NCI-H526 (cell line): ENCODE measurements around the gene MAPK9.
"Not testable (repeated sequence)": the region's sequence is repeated elsewhere in the genome, so short reads cannot be mapped to it uniquely, and the experiment has no call there.

Source experiments
- DNase-seq, 2 experiments: peaks; one replicate each; lab custom pipeline; 2025; lab: John Stamatoyannopoulos, UW

The MAPK9 gene

DNA sequence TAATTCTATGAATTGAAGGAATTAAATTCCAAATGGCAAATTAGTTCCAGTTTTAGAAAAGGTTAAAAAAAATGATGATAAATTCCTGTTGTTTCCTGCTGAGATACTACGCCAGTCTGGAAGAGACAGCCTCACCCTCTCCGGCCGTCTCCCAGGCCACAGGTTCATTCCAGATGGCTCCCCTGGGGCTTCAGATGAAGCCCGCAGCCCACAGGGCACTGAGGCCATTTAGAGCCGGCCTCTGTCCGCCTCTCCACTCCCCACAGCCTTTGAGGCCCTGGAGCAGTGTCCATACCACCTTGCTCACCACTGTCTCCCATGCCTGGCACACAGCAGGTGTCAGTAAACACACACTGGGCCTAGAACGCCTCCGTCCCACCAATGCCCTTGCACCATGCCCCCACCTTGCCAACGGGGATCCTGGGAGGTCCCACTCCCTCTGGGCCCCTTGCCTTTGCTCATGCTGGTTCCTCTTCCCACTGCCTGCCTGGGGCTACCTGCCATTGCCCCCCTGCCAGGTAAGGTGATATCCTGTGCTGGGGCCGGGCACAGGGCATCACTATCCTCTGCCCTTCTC, 35.2 kb upstream of the MAPK9 start:
- DNase-seq = no peak

DNA sequence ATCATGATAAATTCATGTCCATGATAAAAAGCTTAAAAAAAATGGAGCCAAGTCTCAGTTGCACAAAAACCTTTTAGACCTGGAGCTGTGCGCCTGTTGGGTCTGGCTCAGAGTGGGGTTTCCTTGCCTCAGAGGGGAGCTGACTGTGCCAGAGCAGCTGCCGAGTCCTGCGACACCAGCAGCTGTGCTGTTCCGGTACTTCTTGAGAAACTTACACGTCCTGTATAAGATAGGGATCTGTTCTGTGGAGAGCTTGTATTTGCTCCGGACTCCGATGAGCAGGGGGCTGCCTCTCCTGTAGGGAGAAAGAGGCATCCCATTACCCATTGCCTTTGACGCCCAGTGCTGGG, 32.7 kb upstream of the MAPK9 start:
- DNase-seq = no peak

DNA sequence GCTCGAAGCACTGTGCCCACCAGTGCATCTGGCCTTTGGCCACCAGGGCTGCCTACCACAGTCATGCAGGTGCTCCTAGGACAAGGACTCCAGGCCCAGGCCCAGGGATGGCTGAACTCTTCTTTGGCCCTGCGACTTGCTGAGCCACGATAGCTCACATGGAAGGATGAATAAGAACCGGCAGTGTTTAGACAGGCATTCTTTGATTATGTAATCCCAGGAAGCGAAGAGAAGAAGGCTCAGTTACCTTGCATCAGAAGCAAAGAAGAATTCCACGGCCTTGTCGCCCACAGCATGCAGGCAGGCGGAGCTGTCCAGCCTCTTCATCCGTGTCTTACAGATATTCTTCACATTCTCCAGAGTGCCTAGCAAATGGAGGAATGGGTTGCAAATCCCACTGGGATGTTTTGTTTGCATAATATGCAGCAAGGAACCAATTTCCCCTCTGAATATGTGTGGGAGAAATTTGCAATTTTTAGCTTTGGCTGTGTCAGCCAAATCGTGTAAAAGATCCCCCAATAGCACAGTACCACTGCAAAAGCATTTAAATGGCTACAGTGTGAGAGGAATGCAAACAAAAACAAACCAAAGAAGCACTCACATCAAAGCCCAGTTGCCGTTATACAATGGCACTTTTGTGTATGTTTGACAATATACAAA, 32.2 kb upstream of the MAPK9 start:
- DNase-seq = no peak

DNA sequence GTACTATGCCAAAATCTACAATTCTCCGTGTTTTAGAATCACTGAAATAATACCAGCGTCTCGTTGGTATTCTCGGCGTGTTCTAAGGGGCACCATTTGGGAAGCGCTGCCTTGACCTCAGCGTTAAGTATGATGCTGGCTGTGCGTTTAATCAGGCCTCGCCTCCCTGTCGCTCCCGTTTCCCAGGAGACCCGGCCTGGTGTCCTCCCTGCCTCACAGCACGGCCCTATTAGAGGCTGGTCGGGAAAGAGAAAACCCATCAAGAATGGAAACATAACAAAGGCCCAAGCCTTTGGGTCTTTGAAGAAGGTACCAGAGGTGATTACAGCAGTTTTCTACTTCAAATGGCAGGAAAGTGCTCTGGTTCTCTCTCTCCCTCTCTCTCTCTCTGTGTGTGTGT, 31.3 kb upstream of the MAPK9 start:
- DNase-seq = no peak

DNA sequence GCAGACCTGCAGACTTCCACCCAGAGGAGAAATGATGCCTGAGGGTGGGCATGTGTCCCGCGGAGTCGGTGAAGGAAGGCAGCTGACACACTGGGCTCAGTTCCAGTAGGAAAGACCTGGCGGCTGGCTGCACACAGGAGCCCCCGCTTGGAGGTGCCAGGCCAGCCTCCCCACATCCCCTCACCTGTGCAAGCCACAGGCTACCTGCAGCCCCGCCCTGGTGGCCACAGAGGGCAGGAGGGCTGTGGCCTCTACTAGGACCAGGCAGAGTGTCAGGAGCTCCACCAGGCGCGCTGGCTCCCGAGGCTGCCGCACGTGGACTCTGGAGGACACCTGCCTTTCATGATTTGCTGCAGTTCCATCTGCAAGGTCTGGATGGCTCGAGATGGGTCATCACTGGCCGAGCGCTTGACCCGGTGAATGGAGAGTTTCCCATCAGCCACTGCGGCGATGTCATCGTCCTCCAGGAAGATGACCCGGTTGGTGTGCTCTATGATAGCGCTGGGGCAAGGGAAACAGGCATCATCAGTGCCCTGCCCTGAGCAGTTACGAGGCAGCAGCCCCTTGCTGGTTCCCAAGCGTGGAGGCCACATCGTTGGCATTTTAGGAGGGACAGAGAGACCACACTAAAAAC, 26.7 kb upstream of the MAPK9 start:
- no peak for DNase-seq

DNA sequence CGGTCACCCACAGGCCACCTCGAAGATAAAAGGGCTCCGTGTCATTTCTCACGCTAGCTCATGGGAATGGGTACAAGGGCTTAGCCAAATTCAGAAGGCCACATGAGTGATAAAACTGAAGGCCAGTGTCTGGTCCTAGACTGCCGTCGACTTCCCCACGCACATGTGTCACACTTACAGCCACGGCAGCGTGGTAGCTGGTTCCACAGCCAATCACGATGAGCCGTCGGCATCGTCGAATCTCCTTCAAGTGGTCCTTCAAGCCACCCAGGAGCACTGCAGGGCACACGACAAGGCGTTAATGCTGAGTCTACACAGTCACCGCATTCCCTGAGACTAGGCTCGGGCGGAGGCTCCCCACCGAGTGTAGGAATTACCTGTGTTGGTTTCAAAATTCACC, 24.7 kb upstream of the MAPK9 start:
- DNase-seq = no peak

DNA sequence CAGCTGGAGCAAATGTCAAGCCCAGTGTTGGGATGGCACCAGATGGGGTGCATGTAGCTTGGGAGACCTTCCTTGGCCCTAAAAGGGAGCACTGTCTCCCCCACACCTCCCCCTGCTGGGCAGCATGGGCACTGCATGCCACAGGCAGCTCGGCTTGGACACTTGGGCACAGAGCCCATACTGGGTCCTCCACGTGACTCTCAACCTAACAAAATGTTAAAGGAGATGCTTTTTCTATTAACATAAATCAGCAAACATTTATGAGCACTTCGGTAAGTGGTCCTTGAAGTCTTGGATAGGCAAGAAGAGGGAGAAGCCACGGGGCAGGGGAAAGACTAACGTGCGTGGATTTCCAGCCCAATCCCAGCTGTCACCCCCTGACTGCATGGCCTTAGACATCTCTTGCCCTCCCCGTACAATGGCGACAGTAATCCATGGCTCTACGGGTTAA, 23.9 kb upstream of the MAPK9 start:
- peak in 1 of 2 experiments; percentile 47 for DNase-seq

DNA sequence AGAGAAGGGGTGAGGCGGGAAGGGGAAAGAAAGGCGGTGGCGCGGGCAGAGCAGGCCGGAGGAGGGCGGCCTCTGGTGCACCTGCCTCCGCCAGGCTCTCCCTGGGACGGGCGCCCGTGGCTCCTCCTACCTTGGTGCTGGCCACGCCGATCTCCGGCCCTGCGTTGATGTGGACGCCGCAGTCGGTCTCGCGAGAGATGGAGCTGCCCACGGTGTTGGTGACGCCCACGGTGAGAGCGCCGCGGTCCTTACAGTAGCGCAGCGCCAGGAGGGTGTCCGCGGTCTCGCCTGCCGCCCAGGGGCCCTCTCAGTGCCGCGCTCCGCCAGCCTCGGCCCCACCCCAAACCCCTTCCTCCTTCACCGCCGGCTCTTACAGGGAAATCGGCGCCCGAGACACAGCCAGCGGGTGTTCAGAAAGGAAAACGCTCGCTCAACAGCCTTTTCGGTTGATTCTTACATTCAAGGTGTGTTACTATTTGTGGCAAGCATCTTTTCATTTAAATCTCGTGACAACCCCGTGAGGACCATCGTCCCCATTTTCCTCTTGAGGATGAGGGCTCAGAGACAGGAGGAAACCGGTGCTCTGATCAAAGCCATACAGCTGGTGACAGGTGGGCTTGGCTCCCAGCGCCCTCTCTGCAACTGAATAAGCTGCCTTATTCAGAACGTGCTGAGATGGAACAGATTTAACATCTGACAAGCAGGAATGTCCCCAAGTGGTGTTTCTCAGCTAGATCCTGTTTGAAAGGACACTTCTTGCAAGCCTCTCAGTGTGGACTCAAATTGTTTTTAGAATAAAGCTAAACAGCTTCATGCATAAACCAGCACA, 22.0 kb upstream of the MAPK9 start:
- DNase-seq = peak; percentile 73 to 93

DNA sequence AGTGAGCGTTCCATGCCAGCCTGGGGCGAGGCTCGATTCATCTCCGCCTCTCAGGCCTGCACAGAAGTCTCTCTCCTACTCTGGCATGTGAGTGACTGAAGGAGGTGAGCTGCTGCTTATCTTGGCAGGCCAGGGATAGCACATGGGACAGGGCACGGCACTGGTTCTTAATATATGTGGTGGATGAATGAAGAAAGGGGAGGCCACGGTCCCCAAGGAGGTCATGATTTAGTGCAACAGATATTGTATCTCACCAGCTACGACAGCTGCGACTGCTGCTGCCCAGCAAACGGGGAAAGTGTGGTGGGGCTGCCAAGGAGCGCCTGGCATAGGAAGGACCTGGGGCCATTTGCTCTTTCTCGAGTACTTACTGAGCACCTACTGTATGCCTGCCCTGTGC, 19.3 kb upstream of the MAPK9 start:
- DNase-seq = no peak

DNA sequence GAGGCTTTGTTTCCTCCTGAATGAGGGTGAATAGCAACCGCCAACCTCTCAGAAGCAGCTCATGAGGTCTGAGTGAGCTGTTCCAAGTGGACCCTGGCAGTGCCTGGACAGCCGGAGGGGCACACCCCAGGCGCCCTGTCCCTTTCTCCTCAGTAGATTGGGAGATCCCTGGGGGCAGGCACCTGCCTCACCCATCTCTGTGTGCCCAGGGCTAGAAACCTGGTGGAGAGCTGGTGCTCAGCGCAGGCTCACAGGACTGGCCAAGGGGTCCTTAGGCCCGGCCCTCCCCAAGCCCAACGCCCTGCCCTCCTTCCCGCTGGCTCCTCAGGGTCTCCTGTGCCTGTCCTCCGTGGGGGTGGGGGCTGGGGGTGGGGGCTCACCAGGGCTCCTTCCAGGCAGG, 14.9 kb upstream of the MAPK9 start:
- DNase-seq = no peak

DNA sequence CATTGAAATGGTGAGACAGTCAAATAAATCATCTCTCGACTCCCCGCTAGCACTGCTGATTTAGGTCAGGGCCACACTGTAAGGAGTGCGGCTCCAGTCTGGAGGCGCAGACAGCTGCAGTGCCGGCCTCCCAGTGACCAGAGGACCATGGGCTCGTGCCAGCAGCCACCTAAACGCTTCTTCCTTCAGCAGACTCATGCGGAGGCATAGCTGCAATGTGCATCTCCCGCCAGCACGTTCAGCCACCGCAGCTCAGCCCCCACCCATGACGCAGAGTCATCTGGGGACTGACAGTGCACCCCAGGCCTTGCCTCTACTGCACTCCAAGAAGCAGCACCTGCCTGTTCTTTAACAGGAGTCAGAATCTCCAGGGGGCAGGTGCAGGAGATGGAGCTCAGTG, 13.6 kb upstream of the MAPK9 start:
- no peak for DNase-seq

DNA sequence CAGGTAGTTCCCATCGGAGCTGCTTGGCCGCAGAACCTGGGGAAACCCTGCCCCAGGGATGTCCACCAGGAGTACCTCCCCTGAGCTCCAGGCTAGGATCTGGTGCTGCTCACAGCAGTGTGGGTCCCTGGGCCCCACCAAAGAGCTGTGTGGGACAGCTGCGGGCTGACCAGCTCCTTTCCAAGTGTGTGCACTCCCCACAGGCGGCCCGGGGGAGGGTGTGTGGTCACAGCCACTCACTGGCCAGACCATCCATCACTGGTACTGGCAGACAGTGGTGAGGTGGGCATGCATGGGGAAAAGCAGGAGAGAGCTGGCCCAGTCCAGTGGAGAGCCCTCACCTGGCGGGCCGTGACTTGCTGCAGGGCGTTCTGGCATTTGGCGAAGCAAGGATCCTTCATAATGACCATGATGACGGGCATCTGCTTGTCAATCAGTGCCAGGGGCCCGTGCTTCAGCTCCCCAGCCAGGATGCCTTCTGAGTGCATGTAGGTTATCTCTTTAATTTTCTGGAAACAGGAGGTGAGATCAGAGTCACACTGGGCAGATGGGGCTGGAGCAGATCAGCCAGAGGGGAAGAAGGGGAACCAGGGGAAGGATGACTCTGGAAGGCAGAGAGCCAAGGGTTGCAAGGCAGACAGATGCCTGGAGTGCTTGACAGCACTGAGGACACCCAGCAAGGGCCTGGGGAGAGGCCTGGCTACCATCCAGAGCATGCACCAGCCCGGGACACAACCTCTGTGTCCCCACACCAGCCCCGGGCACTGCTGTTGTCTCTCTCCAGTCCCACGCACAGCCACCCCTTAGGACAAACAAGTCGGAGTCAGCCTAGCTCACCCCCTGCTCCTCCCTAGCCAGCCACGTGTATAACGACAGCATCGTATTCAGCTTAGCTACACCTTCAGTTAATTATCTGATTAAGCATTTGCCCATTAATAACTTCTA, 12.8 kb upstream of the MAPK9 start:
- DNase-seq = no peak

DNA sequence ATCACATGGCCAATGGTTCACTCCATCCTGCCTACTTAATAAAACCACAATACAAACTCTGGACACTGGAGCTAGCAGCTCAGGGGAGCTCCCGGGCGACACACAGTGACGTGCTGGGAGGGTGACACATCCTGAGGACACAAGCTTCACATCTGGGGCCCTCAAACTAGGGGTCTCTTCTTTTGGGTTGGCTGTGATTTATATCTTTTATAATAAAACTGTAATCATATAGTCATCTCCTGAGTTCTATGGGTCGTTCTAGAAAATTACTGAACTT, 12.1 kb upstream of the MAPK9 start:
- no peak for DNase-seq

DNA sequence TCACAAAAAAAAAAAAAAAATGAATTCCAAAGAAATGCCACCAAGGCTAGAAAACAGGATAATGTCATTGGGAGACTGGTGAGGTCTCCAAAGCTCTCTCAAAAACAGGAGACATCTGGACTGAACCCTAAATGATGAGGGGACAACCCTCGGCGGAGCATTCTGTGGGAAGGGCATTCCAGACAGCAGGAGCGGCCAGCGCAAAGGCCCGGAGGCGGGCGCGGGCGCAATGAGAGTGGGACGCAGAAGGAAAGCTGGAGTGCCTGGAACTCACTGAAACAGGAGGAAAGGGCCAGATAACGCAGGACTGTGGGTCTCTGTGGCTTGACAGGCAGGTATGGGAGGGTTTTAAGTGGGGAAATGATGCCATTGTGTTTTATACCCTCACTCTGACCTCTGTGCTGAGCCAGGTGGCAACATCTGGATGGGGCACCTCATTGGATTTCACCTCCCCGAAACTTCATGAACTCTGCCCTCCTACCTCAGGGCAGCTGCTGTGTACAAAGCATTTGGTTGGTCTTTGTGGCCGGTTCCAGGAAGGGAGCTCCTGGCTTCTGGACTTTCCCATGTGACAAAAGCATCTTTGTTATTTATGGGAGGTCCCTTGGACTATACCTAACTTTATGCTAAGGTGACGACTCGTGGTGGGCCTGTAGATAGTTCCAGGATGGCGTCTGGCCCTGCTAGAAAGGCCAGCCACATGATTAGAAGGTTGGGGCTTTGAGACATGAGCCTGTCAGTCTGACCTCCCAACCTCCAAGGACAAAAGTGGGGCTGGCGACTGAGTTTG, 11.5 kb upstream of the MAPK9 start:
- no peak for DNase-seq

DNA sequence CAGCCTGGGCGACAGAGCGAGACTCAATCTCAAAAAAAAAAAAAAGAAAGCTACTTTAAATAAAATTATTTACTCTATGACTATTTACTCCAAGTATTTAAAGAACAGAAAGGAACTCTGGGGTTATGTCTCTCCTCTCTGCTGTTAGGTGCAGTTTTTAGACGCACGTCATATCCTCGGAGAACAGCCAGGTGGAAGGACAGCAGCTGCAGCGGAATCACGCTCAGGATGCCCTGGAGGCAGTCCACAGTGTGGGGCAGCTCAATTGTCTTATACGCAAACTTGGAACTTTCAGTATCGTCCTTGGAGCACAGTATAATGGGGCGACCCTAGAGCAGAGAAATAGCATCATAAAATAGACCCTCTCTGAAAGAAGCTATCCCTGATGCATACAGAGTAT, 10.4 kb upstream of the MAPK9 start:
- no peak for DNase-seq

DNA sequence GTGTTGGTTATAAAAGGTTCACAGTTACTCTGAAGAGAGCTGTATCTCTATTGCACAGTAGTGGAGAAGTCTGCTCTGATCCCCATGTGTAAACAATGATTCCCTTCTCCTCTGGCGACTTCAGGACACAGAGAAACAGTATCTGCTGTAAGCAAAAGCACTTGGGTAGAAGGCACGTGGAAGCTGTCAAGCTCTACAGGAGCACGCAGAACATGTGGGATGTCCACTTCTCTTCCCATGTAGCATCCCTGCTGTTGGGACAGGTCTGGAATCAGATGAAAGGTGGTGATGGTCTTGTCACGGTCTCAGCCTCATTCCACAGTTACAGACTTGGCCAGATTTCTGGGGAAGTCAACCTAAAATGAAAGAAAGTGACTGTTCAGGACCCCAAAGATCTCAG, 9.4 kb upstream of the MAPK9 start:
- DNase-seq = no peak

DNA sequence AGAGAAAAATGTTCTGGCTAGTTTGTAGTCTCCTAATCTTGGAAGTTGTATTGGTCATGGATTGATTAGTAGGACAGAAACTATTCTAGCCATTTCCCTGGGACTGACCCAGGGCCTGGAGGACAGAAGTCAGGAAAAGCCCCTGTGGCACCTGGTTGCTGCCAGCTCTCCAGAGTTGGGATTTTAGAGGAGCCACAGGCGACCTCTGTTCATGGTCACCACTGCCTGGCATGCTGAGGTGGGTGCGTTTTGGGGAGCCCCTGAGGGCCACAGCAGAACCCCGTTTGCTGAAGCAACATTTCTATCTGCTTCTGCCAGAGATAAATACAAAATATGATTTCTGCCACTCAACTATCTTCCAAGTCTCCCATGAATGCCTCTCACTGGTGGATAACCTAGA, 7.6 kb upstream of the MAPK9 start:
- DNase-seq = no peak

DNA sequence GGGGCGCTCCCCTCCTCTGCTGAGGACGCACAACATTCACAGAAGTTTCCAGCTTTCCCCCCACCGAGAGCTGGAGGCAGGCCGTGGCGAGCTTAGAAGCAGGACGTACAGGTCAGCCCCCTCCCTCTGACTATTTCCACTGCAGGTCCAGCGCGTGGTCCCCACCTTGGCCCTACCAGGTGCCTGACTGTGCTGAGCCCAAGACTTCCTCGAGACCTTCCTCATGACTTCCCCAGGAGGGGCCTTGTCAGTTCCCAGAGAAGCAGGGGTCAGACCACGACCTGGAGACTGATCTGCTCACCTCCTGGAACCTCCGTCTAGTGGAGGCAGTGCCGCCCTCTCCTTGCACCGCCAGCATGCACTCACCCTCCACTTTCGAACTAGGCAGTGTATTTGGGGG, 7.1 kb upstream of the MAPK9 start:
- DNase-seq = not testable (repeated sequence)

DNA sequence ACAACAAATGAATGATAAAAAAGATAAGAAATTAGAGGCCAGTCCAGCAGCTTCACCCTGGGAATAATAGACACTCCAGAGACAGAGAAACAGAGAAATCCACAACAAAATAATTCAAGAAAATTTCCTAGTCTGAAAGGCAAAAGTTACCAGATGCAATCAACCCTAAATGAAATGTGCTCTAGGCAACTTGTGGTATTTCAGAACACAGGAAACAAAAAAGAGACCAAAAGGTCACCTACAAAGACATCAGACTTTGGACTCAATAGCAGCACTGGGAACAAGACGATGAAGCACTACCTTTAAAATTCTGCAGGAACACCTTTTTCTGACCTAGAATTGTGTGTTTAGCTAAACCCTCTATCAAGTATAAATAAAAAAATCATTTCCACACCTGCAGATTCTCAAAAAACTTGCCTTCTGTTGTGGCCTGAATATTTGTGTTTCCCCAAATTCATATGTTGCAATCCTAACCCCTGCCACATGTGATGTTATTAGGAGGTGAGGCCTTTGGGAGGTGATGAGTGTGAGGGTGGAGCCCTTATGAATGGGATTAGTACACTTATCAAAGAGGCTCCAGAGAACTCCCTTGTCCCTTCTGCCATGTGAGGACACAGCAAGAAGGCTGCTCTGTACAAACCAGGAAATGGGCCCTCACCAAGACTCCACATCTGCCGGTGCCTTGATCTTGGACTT, 5.9 kb upstream of the MAPK9 start:
- no peak for DNase-seq

DNA sequence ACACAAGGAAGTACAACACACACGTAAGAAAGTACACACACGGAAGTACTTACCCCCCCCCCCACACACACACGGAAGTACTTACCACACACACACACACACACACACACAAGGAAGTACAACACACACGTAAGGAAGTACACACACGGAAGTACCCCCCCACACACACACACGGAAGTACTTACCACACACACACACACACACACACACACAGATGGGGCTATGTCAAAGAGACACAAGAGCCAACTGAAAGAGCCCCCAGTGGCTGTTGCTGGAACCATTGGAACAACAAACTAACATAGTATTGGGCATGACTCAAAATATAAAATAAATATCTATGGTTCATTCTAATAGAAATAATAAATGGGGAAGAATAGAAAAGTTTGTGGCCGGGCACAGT, 4.9 kb upstream of the MAPK9 start:
- no peak for DNase-seq
